Measurements from ENCODE around the gene TMEM204.

The TMEM204 gene

DNA sequence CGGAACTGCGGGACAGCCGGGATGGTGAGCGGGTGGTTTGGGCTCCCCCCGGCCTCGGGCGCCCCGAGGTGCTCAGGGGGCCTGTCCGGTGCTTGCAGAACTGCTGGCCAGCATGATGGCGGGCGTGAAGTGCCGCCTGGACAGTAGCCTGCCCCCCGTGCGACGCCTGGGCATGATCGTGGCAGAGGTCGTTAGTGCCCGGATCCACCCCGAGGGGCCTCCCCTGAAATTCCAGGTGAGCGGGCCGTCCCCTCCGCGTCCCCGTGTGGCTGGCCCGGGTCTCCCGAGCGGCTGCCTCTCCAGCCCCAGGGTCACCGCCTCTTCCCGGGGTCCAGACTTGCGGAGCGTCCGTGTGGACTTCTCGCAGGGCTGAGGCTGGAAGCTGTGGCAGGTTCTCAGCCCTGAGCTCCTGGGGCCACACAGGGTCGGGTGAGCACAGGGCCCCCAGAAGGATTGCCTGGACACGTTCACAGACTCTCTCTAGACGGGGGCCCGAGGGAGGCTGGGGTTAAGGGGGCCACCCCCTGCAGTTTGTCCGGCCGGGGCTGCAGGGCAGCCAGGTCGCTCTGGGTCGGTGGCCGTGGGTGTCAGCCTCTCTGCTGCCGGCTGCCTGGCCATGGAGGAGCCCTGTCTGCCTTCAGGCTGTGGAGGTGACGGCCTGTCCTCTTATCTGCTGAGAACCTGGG is 32.9 kb upstream of the TMEM204 start:
- DNase-seq, result no peak

DNA sequence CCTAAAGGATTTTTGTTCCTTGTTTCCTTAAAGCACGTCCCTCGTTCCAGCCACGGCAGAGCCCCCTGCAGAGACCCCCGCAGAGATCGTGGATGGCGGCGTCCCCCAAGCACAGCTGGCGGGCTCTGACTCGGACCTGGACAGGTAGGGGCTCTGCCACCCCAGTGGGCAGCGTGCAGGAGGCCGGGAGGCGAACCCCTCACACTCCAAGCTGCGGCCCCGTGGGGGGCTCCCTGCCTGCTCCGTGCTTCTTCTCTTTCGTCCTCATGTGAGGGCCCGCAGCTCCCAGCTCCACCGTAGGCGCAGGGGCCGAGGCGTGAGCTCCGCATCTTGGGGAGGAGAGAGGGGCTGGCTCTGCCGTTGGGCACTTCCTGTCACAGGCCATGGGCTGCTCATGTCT is 31.8 kb upstream of the TMEM204 start:
- DNase-seq, result no peak

DNA sequence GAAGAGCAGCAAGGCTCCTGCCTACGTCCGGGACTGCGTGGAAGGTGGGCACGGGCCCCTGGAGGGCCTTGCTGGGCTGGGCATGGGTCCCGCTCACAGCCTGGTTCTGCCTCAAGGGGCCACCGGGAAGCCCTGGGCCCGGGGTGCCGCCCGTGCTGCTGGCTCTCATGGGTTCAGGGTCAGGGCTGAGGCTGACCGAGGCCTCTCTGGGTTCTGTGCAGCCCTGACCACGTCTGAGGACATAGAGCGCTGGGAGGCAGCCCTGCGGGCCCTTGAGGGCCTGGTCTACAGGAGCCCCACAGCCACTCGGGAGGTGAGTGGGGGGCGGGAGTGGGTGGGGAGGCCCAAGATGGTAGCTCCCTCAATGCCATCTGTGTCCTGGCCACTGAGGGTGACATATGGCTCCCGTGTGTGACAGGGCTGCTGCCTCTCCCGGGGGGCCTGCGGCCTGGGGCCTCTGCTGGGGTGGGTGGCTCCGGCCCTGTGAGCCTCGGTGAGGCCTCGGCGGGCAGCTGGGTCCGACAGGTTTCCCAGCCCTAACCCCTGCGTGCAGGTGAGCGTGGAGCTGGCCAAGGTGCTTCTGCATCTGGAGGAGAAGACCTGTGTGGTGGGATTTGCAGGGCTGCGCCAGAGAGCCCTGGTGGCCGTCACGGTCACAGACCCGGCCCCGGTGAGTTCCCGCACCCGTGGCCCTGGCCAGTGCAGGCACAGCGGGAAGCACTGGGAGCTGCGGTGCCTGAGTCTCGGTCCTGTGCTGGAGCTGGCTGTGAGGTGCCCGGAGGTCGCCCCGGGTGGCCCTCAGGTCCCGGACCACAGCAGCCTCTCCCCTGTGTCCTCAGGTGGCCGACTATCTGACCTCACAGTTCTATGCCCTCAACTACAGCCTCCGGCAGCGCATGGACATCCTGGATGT is 31.1 kb upstream of the TMEM204 start:
- no peak for DNase-seq

DNA sequence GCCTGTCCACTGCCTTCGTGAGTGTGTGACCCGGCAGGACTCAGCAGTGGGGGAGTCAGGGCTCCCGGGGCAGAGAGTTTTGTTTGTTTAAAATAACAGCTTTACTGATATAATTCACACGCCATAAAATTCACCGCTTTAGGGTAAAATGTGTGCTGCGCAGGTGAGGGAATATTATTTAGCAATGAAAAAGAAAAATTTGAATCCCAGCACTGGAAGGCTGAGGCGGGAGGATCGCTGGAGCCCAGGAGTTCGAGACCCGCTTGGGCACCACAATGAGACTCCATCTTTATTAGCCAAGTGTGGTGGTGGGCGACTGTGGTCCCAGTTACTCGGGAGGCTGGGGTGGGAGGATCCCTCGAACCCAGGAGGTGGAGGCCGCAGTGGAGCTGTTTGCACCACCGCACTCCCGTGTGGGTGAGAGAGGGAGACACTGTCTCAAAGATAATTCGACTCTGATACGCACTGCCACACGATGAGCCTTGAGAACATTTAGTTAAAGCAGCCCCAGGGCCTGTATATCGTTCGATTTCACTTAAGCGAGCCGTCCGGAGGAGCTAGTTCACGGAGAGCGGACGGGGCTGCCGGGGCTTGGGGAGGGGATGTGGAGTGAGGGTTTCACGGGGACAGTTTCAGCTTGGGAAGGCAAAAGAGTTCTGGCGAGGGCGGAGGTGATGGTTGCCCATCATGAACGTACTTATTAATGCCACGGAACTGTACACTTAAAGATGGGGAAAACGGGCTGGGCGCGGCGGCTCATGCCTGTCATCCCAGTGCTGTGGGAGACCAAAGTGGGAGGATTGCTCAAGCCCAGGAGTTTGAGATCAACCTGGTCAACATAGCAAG is 30.1 kb upstream of the TMEM204 start:
- DNase-seq, result no peak

DNA sequence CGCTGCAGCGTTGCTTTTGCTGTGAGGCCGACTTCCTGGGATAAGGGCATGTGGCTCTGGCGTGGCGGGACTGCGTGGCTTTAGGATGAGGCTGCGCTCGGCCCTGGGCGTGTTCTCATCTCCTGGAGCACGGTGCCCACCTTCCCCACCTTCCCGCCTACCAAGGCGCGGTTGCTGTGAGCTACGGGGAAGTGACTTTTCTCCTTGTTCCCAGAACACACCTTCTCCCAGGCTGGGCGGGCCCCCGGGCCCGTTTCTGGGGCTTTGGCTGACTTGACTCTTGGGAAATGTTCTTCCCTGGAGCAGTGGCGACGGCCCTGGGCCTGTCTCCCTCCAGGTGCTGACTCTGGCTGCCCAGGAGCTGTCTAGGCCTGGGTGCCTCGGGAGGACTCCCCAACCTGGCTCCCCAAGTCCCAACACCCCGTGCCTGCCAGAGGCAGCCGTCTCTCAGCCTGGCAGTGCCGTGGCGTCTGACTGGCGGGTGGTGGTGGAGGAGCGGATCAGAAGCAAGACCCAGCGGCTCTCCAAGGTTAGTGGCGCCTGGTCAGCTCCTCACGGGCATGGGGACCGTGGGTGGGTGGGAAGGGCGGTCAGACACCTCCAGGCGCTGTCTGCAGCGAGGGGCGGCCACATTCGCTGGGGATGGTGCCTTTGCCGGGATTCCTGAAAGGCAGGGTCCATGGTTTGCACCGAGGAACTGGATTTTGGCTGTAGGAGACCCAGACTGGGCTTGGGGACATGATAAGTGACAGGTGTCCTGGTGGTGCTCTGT is 28.2 kb upstream of the TMEM204 start:
- no peak for DNase-seq

DNA sequence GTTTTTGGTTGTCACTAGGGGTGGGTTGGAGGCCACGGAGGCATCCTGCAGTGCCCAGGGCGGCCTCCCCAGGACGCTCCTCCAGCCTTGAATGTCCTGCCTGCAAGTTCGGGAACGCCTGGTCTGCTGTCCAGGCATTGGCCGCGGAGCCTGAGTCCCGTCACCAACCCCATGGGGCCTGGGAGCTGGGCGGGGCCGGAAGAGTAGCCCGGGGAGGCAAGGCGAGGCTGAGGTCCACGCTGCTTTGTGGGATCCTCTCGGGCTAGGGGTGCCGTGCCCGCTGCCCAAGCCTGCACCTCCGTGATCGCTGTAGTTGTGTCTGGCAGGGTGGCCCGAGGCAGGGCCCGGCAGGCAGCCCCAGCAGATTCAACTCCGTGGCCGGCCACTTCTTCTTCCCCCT is 27.6 kb upstream of the TMEM204 start:
- DNase-seq, result no peak

DNA sequence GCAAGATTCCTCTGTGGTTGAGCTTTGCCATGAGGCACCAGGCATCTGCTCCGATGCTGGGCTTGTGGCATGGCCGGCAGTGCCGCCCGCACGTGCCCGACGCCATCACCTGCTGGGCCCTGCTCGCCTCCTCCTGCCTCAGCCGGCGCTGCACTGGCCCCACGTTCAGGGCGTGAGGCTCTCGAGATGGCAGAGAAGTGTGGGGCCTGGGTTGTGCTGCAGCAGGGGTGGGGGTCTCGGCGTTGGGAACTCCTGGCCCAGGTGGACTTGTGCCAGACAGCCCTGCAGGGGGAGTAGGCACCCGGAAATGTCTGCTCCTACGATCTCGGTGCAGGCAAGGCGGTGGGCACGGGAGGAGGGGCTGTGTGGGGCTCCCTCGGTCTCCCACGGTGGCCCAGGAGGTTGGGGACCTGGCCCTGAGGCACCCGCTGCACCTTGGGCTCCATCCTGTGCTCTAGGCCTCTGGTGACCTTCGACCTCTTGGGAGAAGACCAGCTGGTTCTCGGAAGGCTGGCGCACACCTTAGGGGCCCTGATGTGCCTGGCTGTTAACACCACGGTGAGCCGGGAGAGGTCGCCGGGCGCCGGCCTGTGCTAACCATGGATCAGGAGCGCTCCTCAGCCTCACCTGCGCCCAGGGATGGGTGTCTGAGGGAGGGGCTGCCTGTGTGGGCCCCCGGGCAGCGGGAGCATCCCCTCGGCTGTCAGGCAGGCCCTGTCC is 26.8 kb upstream of the TMEM204 start:
- no peak for DNase-seq

DNA sequence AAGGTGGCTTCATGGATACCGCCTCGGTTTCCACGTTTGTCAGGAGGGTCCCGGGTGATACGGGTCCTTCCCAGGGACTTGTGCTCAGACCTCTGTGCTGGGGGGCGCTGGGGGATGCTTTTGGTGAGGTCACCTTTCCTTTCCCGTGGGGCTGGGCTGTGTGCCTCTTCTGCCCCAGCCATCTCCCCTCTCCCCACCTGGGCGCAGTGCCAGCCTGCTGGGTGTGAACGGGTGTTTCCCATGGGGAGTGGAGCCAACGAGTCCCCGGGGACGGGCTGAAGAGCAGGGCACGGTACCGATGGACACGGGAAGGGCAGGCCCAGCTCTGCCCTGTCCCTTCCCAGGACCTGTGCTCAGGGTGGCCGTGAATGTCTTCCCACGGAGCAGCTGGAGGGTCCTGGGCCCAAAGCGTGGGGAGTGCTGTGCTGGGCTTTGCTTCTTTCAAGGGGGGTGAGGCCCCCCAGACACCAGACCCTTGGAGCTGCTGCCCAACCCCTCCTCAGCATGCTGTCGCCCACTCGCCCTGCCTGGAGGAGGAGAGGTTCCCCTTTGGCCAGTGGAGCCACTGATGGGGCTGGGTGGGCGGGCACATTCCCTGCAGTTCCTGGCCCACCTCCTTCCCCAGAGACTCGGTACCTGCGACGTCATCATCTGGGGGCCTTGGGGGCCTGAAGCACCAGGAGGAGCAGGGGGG is 24.8 kb upstream of the TMEM204 start:
- no peak for DNase-seq

DNA sequence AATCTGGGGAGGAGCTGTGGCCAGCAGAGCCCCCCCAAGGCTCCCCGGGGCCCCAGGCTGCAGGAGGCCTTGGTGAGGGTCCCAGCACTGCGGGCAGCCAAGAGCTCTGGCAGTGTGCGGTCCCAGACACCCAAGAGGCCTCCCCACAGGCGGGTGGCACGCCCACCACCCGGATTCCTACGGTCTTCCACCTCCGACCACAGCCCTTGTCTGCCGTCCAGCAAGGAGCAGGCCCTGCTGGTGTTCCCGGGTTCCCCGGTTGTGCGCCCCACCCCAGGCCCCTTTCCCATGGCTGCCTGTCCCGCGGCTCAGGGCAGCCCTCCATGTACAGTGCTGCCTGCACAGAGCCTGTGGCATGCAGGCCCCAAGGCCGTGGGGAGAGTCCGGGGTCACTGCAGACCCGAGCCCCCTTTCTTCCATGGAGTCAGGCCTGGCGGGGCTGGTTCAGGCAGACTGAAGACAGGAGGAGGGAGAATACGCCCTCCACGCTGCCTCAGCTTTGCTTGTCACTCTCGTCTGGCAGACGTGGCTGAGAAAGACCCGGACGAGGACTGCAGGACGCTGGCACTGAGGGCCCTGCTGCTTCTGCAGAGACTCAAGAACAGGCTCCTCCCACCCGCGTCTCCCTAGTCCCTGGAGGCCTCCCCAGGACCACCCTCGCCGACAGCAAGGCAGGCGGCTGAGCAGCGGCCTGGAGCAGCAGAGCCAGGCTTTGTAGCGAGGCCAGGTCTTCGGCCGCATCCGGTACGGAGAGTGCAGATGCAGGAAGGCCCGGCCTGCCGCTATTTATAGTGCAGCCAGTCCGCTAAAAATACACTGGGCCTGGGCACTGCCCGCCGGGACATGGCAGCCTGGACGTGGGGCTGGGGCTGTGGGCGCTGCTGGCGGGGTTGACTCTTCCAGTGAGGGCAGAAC is 23.9 kb upstream of the TMEM204 start:
- no peak for DNase-seq

DNA sequence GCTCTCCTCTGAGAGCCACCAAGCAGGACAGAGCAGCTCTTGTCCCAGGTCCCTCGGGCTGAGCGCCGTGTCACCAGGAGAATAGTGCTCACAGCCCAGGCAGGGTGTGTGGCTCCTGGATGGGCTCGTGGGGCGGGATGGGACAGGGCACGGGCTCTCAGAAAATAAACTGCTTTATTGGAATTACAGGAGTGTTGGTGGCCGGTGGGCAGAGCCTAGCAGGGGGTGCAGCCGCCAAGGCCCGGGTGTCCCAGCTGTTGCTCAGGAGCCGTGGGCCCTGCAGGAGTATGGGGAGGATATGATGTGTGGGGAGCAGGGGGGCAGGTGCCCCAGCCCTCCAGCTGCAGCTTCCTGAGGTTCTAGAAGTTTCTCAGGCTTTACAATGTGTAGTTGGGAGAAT is 23.2 kb upstream of the TMEM204 start:
- DNase-seq, result no peak

DNA sequence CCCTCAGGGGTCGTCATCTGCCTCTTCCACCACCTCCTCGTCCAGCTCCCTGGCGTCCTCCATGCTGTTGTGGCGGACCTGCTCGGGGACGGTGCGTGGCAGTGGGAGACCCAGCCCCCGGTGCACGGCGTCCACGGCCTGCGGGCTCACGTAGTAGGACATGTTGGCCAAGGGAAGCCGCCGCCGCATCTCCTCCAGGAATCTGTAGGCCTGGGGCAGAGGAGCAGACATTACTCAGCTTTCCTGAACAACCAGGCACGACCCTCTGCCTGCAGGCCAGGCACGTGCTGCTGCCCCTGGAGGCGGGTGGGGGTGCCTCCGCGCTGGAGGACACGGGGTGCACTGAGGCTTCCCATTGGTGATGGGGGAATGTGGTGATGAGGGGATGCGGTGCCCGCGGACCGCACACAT is 22.5 kb upstream of the TMEM204 start:
- no peak for DNase-seq

DNA sequence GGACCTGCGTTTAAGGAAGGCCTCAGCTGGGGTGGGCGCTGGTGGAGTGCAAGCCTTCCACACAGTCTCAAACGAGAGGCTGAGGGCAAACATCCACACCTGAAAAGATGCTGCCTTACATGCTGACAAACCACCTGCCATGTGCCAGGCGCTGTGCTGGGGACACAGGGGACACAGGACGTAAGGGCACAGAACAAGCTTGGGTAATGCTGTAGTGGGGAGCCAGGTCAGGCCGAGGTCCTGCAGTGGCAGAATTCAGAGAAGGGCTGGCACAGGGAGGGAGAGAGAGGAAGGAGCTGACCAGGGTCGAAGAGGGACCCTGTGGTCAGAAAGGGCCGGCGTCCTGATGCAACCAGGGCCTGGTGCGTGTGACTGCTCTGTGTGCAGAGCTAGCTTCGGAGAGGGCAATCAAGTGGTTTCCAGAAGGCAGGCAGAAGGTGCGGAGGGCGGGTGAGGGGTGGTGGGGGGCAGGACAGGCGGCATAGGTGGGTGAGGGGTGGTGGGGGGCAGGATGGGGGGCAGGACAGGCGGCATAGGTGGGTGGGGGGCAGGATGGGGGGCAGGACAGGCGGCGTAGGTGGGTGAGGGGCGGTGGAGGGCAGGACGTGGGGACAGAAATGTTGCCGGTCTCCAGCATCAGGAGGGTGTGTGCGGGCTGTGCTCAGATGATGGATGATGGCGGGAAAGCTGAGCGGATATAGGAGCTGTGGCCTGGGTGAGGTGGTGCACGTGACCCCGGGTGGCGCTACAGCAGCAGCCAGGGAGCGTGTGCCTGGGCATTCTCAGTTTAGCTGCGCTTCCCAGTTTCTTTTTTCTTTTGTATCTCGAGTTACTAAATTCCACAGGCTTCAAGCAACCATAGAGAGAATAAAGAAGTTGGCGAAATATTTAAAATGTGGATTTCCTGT is 21.6 kb upstream of the TMEM204 start:
- DNase-seq, result no peak

DNA sequence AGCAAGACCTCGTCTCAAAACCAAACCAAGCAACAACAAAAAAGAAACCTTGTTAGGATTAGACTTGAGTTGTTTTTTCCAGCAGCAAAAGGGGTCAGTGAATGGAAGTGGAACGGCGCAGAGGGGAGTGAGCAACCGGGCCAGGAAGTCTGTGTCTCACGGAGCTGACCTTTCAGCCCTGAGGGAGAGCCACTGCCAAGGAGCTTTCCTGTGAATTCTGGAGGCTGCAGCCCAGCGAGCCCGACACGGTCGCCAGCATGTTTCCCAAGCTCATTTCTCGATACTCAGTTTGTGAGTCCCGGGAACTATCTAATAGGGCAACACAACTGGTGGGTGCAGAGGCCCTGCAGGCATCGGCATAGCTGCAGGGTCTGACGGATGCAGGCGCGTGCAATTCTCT is 20.7 kb upstream of the TMEM204 start:
- no peak for DNase-seq

DNA sequence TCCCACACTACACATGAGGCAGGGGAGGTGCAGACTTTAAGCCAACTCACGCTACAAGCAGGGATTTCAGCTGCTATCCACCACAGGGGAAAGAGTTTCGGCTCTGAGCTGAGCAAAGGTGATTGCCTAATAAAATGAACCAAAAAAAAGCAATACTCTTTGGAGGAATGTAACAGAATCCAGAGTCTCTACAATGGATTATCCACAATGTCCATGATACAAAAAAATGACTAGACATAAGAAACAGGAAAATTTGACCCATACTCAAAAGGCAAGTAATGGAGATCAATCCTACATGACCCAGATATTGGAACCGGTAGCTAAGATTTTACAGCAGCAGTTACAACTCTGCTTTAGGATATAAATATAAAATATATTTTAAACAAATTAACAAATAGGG is 19.0 kb upstream of the TMEM204 start:
- no peak for DNase-seq

DNA sequence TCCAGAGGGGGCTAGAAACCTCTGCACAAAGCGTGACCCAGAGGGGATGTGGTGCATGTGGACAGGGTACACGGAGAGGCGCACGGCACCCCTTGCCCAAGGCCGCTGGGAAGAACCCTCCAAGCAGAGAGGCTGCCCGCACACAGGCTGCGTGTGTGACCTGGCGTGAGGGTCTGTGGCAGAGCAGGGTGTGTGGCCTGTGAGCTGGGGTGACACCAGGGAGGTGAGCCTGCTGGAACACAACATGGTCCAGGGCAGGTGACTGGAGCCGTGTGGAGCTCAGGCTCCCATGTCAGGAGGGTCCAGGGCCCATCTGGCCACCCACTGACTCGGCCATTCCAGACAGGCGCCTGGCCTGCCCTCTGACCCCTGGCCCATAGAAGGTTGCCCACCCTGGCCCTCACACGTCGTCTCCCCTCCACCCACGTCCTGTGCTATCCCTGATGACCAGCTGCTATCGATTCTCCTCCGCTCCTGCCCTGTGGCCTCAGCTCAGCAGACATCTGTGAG is 14.8 kb upstream of the TMEM204 start:
- no peak for DNase-seq

DNA sequence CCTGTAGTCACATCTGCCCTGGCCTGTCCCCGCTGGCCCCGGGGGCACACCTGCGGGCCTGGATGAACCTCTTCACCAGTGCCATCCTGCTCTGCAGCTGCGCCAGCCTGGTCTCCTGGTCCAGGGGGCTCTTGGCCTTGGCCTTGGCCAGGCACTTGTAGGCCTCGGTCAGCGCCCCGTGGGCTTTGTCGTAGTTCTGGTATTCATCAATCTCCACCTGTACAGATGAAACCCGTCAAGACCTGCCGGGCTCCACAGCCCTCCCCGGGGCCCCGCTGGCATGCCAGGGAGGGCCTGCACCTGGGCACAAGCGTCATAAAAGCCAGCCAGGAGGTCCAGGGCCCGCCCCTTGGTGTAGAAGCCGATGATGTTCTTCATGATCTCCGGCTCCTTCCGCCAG is 13.6 kb upstream of the TMEM204 start:
- DNase-seq, result no peak

DNA sequence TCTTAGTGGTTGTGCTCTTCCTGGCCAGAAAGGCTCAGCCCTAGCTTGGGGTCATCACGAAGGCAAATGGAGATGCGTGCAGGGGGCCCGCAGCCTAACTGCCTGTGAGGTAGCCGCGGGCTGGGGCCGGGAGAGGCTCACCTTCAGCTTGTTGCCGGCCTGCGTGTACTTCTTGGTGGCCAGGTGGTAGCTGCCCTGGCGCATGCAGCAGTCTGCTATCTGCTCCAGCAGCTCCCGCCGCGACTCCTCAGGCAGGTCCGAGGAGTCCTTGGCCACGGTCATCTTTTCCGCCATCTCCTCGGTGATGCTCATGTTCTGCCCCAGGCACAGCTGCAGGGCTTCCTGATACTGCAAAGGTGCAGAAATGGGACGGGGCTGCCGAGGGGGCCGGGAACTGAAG is 13.0 kb upstream of the TMEM204 start:
- DNase-seq, result no peak

DNA sequence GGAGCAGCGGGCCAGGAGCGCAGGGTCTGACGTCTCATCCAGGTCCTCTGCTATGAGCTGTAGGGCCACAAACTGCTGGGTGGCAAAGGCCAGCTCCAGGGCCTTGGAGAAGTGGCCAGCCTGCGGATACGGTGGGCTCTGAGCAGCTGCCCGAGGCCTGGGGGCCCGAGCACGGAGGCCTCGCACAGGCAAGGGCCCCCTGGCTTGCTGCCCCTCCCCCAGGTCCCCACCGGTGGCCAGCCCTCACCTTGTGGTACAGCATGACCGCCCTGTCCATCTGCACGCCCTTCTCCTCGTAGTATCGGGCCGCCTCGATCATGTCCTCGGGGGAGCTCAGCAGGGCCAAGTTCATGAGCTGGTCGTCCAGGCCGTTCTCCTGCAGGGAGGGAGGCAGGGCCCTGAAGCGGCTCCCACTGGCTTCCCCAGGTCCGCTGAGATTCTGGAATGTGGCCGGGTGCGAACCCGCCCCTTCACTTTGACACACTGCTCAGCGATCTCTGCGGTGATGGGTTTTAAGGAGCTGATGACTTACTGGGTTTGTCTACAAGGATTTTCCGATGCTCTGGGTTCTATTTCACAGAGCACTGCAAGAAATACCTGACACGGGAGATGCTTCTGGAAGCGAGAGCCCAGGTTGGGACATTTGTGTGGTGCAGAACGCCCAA is 9.8 kb upstream of the TMEM204 start:
- DNase-seq, result no peak

All from cortex of kidney (tissue), 1 donor.